AG09319 (cell line): ENCODE measurements around the gene PCCA.

Source experiments
- DNase-seq: peaks from one replicate; pipeline ENCODE4 v3.0.0-alpha.2; 2010; ENCODE audit warnings: low read depth; ENCODE audit errors: extremely low read depth
- TF ChIP-seq, protein P1 (sequence below): IDR thresholded peaks from 2 replicates; pipeline ENCODE4 v1.5.1; 2011; ENCODE audit warnings: low read depth, mild to moderate bottlenecking, inconsistent platforms, low read length, moderate library complexity

PCCA gene

DNA sequence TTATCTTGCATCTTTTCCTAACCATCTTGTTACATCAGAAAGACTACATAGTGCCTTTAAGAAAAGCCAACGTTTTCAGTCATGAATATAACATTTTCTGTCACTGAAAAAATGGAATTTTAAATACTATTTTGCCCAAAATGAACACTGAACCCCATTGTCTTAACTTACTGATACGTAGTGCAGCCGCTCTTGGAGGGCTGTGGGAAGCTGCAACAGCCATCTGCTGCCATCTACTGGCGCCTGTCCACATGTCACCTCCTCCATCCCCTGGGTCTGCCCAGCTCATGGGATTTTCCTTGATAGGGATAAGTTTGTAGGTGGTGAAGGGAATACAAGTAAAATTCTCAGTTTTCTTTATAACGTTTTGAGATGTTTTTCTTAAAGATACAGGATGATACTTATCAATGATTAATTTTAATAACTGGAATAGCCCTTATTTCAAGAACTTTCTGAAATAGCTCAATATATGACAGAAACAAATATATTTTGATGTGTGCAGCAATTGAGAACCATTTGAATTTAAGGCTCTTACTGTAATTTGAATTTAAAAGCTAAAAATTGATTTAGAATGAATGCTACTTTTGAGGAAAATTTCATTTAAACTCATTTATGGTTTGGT is 426.0 kb downstream of the PCCA start:
- DNase-seq, result peak; percentile 44
- TF ChIP-seq, protein P1, sequence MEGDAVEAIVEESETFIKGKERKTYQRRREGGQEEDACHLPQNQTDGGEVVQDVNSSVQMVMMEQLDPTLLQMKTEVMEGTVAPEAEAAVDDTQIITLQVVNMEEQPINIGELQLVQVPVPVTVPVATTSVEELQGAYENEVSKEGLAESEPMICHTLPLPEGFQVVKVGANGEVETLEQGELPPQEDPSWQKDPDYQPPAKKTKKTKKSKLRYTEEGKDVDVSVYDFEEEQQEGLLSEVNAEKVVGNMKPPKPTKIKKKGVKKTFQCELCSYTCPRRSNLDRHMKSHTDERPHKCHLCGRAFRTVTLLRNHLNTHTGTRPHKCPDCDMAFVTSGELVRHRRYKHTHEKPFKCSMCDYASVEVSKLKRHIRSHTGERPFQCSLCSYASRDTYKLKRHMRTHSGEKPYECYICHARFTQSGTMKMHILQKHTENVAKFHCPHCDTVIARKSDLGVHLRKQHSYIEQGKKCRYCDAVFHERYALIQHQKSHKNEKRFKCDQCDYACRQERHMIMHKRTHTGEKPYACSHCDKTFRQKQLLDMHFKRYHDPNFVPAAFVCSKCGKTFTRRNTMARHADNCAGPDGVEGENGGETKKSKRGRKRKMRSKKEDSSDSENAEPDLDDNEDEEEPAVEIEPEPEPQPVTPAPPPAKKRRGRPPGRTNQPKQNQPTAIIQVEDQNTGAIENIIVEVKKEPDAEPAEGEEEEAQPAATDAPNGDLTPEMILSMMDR, result peak; percentile 97

DNA sequence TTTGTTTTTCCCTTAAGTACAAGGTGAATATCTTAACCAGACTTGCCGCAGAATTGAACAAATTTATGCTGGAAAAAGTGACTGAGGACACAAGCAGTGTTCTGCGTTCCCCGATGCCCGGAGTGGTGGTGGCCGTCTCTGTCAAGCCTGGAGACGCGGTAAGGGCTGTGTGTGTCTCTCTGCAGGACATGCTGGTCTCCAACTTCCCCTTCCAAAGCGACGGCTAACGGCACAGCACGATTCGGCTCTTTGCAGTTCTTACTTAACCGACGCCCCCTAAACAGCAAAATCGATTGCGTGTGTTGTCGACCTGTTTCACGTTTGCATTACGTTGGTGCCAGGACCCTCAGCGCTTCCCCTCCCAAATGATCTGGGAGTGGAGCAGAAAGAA is 426.5 kb downstream of the PCCA start:
- no peak for DNase-seq
- TF ChIP-seq, protein P1, result no peak

DNA sequence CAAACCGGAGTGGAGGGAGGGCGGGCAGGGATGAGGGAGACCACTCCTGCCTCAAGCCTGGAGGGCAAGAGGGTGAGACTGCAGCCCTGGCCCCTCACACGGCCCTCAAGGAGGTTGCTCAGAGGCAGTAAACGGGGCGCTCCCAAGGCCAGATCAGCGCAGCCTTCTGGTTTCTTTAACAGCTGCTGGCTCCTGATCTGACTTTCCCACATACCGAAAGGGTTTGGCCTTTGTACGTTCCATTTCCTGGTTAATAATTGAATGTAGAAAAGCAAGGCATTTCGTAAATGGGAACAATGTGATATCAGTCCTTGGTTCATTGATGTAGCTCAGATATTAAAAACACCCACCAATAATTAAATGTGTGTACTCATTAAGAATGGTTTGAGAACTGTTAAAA is 428.2 kb downstream of the PCCA start:
- TF ChIP-seq, protein P1, result no peak
- no peak for DNase-seq

DNA sequence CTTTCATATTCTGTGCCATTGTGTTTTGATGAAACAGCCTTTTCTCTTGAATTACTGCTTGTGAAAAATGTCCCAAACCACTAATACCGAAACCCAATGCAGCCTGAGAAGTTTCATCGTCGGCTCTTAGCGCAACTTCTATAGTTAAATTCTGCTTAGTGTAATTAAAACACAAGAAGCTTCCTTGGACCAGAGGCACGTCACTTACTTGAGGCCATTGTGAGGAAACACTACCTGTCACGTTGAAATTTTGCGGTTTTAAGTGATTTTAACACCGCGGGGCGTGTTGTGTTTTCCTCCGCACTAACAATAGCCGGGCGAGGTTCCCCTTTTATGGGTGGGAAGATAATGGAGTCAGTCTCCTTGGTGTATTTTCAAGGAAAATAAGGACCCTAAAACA is 428.8 kb downstream of the PCCA start:
- no peak for DNase-seq
- TF ChIP-seq, protein P1, result no peak

DNA sequence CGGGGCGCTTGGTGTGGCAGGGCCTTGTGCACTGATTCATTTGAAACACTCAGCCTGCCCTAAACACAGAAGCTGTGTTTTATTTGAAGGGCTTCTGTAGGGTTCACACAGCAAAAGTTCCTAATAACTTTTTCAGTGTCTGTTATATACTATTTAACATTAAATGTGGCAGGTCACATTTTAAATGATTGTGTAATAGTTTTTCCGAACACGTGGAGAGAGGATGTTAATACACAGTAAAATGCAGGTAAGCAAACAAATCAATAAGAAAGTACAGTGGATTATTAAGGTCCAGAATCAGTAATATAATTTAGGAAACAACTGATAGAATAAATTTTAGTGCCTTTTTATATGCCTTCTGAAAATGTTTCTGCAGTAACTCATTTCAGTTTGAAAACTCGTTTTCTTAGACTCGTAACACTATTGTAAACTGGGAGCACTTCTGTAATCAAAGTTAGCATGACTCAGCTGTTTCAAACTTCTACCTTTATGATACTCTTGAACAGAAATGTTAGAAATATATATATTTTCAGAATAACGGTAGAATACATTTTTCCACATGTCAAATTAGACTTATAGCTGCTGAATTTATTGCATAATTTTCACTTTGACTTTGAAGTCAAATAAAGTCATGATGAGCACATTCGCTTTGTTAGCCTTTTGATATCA is 429.6 kb downstream of the PCCA start:
- no peak for DNase-seq
- TF ChIP-seq, protein P1, result no peak

DNA sequence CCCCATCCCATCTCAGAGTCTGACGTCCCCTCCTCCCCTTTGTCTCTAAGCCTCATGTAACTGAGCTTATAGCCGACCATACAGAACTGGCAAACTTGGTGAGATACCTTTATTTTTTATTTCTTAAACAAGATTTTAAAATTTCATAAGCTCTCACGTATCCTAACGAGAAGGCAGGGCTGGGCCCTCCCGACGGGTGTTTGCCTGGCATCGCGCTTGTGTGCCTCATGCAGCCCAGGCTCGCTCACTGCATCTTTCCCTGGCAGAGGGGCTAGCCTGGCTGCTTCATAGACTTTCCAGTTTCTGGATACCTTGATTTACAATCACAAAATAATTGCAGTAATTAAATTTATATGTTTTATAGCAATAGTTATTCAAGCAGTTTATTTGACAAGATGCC is 430.7 kb downstream of the PCCA start:
- TF ChIP-seq, protein P1, result no peak
- no peak for DNase-seq

DNA sequence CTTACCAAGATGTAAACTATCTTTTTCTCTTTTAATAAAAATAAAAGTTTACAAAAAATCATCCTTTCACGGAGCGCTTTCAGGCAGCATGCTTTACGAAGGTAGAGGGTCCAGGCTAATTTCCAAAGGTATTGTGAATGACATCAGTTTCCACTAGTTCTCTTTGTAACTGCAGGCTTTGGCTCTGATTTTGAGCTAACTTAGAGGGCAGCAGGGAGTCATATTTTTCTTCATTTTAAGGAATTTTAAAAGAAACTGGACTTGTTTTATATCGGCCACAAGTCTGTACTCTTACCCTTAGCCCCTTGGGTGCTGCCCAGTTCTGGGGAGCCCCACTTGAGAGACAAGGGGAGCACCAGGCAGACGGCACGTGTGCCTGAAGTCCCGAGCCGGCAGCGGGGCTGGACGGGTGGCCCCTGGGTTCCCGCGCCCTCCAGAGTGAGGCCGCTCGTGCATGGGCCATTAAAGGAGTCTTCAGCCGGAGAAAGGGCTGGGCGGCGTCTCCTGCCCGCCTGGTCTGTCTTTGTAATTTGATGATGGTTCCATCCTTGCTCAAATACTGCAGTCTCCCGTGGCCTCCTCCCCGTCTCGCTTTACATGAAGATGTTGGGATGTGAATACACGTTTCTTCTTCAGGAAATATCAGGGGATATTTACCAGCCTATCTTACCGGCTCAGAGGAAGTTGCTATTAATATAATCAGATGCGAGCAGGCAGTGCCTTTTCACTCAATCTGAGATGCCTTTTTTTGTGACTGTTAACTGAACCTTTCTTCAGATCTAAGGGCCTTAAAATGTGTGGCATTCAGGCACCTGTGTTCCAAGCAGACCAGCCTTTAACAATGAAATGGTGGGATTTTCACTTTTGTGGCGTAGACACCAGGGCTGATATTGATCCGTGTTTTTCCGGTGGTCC is 432.3 kb downstream of the PCCA start:
- no peak for DNase-seq
- TF ChIP-seq, protein P1, result no peak
